H54 (cell line): ENCODE measurements around the gene TSPAN18.

Experiments
- DNase-seq: peaks from one replicate; pipeline ENCODE4 v3.0.0; 2011; ENCODE audit warnings: low spot score, mixed read lengths; ENCODE audit not compliant: insufficient read length
- FAIRE-seq: peaks from 3 replicates; lab custom pipeline; 2011; peaks lifted over from hg19 to GRCh38; lab: Jason Lieb, UNC
- POLR2A ChIP-seq: IDR thresholded peaks from 2 replicates; pipeline ENCODE4 v1.6.1; 2011; ENCODE audit warnings: low read depth, mild to moderate bottlenecking, low read length

TSPAN18 gene

GRCh38 chr11:44736791-44737190 lies 10.0 kb downstream of the TSPAN18 start:
- FAIRE-seq (no peak), DNase-seq (no peak)
- TF ChIP-seq POLR2A, result no peak

DNA sequence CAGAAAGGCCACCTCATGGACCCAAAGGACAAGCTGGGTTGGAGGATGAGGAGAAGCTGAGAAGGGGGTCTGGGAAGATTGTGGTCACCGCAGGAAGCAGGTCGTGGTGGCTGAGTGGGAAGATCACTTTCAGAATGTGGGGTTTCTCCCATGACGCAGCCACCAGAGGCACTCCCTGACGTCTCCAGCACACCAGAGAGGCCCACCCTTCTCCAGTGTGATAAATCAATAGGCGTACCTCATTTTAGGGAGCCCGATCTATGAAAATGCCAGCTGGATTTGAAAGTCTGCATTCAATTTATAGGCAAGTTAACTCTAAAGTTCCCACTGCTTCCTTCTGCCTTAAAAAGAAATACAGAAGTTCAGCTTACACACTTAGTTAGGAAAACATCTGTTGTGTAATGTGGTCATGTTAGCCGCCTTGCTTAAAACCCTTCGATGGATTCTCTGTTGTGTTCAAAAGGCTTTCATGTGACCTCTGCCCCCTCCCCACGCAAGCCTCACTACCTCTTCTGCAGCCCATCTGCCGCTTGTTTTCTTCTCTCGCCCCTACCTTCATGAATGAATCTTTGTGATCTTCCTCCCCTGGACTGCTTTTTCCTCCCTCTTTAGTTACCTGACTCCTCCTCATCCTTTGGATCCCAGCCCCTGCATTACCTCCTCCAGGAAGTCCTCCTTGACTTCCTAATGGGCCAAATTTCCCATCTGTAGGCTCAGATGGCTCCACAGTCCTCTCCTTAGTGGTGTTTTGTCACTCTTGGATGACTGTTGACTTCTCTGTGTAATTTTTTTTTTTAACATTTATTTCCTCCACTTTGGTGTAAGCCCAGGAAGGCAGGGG lies 10.7 kb downstream of the TSPAN18 start:
- no peak for FAIRE-seq
- TF ChIP-seq POLR2A, result no peak

GRCh38 chr11:44738791-44739190 lies 12.0 kb downstream of the TSPAN18 start:
- DNase-seq (no peak), FAIRE-seq (no peak)
- TF ChIP-seq POLR2A, result no peak

More for the DNA sequence above, 10.7 kb downstream of the TSPAN18 start:
- no peak for DNase-seq

GRCh38 chr11:44740967-44741366 lies 14.2 kb downstream of the TSPAN18 start:
- no peak for TF ChIP-seq POLR2A
- FAIRE-seq, result no peak
- DNase-seq, result no peak

DNA sequence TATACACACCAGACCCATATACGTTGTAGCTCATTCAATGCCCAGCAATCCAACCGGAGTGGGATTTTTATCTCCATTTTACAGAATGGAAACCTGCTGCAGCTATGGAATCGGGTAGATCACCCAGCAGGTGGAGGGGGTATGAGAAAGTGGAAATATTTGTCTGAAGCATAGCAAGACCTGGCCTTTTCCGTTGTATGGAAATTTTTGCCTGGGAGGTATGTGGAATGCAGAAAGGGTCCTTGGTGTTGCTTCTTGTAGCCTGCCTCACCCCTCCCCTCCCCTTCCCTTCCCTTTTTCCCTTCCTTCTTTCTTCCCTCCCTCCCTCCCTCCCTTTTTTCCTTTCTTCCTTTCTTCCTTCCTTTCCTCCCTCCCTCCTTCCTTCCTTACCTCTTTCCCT lies 15.2 kb downstream of the TSPAN18 start:
- no peak for TF ChIP-seq POLR2A
- DNase-seq (no peak), FAIRE-seq (no peak)

DNA sequence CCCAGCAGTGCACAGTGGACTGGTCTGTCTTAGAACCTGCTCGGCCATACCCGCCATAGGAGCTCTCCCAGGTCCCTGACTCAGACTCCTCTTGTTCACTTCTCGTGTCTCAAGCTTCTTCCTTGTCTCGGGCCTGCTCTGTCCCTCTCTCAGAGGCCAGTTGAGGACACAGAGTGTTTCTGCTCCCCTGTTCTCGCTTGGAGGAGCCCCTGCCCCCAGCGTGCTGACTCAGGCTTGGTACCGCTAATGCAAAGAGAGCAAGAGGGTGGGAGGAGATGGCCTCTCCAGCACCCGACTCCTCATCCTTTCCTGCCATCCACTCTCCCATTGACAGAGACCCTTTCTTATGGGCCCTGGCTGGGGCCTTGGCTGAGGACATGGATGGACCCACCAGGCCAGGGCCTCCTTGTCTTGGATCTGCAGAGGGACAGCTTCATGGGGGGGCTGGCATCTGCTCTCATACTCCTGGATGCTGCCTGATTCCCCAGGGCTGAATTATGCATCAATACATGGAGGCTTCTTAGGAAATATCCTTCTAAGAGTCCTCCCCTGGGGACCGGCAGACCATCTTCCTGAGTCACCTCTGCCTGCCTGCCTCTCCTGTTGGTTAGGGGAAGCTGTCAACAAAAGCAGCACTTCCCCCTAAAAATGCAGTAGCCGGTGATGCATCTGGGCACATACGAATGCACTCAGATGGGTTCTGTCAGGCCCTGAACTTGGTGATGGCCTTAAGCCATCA lies 15.9 kb downstream of the TSPAN18 start:
- TF ChIP-seq POLR2A, result no peak
- no peak for FAIRE-seq

DNA sequence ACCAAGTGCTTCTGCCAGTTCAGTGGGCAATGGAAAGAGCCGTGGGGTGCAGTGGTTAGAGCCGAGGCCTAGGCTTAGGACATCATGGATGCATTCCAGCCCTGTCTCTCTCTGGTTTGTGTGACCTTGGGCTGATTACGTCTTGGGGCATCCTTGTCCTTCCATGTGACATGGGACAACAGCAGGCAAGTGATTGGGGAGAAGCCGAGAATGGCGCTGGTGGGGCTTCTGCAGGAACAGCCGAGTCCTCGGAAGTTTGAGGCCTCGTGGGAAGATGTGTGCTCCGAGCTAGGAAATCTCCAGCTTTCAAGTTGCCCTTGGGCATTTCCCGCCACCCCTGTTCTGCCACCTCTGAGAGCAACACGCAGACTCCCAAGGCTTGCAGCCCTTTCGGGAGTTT lies 16.6 kb downstream of the TSPAN18 start:
- no peak for DNase-seq
- TF ChIP-seq POLR2A, result no peak
- FAIRE-seq, result no peak

More for the DNA sequence above, 15.9 kb downstream of the TSPAN18 start:
- DNase-seq, result no peak

DNA sequence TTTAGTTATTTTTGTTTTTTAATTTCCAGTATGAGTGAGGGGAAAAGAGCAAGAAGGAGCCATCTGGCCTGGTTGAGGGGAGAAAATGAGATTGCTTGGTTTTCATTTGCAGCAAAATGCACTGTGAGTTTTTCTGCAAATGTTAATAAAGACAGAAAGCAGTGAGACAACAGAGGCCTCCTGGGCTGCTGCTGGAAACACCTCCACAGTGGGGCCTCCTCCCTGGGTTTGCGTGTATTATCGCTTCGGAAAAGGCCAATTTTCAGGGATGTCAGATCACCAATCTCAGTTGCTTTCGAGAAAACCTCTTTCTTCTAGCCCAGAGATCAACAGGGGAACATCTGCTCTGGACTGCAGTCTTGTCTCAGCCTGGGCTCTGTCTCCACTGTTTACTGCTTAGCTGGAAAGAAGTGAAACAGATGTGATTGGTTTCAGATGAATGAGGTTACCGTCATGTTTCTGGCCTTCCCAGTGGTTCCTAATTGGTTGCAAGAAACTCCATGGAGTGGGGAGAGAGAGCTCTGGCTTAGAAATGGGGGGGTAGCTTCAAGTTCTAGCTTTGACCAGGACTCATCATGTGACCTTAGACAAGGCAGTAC lies 17.3 kb downstream of the TSPAN18 start:
- DNase-seq (no peak), FAIRE-seq (no peak)
- no peak for TF ChIP-seq POLR2A

- no peak for DNase-seq
- no peak for TF ChIP-seq POLR2A
- FAIRE-seq, result no peak
Measured at GRCh38 chr11:44746894-44747293, 20.1 kb downstream of the TSPAN18 start.

- FAIRE-seq (no peak), DNase-seq (no peak)
- no peak for TF ChIP-seq POLR2A
Measured at GRCh38 chr11:44747316-44747715, 20.6 kb downstream of the TSPAN18 start.

DNA sequence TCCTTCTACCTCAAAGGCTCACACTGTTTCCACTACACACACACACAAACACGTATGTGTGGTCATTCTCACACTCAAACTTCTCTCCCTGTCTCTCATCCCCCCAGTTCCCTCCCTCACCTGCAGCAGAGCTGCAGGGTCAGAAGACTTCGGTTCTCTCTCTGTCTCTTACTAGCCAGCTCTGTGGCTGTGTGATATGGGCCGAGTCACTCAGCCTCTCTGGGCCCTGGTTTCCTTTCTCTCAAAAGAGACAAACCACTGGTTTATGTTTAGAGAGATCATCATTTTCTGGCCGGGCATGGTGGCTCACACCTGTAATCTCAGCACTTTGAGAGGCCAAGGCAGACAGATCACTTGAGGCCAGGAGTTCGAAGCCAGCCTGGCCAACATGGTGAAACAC lies 21.1 kb downstream of the TSPAN18 start:
- TF ChIP-seq POLR2A, result no peak
- DNase-seq (no peak), FAIRE-seq (no peak)

GRCh38 chr11:44748606-44749005 lies 21.8 kb downstream of the TSPAN18 start:
- FAIRE-seq, result no peak
- TF ChIP-seq POLR2A, result no peak
- DNase-seq, result no peak

GRCh38 chr11:44749189-44749588 lies 22.4 kb downstream of the TSPAN18 start:
- DNase-seq, result no peak
- no peak for FAIRE-seq
- no peak for TF ChIP-seq POLR2A
